ENCODE results near the gene ATP1B1. TPM values are rescaled to one million over a fixed set of nuclear protein-coding genes. Genes with fewer than 3 reads are reported as not detected.

Gene ATP1B1
- total and polyA plus RNA-seq, 9 donors = 35.8 to 130 (median 81.0) TPM

- intact Hi-C loops (cut with DNase I) = loop anchor here in 2 of 4 donors (10.0 kb wide), 2 partner anchors 384 to 496 kb away; partner anchors contain the start of gene SLC19A2 (in 1 of the 2)
- Histone ChIP-seq H3K4me3 (no peak overlapping the region), H3K27ac (no peak overlapping the region), H3K4me1 (ENCODE audit: insufficient read depth) (no peaks in the 10 kb centered on the region), H3K9me3 (no peaks in the 10 kb centered on the region), H3K27me3 (no peaks in the 10 kb centered on the region), H3K36me3 (no peaks in the 10 kb centered on the region)
- 80 to 85% (median 81%) methylated on average over 3 of the region's 3 CpGs for whole genome bisulfite sequencing, 3 donors
- TF ChIP-seq CTCF (IDR thresholded peaks at IDR 0.05) (no peak), POLR2A (IDR thresholded peaks at IDR 0.05) (no peak), EP300 (IDR thresholded peaks at IDR 0.05) (no peak)
- DNase-seq = no peak
Measured at GRCh38 chr1:169100651-169101088, 5.8 kb upstream of the ATP1B1 start.

DNA sequence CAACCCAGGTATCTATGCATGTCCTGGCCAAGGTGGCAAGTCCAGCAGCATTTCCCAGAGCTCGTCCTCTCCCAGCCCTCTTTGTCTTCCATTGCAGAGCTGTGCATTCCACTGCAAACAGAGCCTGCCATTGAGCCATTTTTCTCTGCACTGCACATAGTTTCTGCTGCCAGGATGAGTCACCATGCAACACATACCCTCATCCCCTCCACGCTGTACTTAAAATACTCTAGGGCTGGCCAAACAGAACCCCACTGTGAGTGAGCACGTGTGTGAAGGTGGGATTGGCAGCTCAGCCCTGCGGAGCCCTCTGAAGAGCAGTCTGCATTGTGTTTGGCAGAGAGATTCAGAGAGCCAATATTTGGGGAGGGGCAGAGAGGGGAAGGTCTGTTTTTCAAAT is 3.9 kb upstream of the ATP1B1 start:
- 14 to 26% (median 19%) methylated on average over 4 of the region's 4 CpGs for WGBS, 3 donors
- no peak for TF ChIP-seq CTCF (IDR thresholded peaks at IDR 0.05)
- no peak for TF ChIP-seq POLR2A (IDR thresholded peaks at IDR 0.05)
- no peak for TF ChIP-seq EP300 (IDR thresholded peaks at IDR 0.05)
- Histone ChIP-seq H3K4me1 (ENCODE audit: insufficient read depth) (no peaks in the 10 kb centered on the region), H3K27me3 (no peaks in the 10 kb centered on the region), H3K27ac (no peak overlapping the region), H3K4me3 (no peak overlapping the region), H3K36me3 (no peaks in the 10 kb centered on the region), H3K9me3 (no peaks in the 10 kb centered on the region)
- intact Hi-C loops (cut with DNase I) = loop anchor here in 2 of 4 donors (10.0 kb wide), 2 partner anchors 382 to 498 kb away; partner anchors contain the start of gene SLC19A2 (in 1 of the 2)
- DNase-seq = peak in 4 of 5 donors; percentile 20 to 28 (median 26)

DNA sequence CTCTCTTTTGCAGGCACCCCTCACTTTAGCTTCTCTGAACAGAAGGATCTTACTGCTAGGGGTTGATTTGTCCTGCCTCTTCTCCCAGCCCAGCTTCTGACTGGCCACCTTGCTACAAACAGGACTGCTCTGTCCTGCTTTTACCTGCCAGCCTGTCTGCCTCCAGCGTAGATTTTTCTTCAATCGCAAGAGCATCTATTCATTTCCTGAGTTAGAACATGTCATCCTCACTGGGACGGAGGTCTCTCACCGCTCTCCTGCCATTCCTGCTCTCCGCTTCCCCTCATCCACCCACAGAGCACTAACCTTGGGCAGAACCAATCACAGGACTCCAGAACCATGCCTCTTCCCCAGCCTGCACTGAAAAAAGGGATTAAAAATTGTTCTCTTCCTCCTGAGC is 3.5 kb upstream of the ATP1B1 start:
- intact Hi-C loops (cut with DNase I) = loop anchor here in 2 of 4 donors (10.0 kb wide), 2 partner anchors 382 to 498 kb away; partner anchors contain the start of gene SLC19A2 (in 1 of the 2)
- H3K4me3 ChIP-seq = no peak overlapping the region
- TF ChIP-seq POLR2A (IDR thresholded peaks at IDR 0.05) = no peak
- no peak for TF ChIP-seq EP300 (IDR thresholded peaks at IDR 0.05)
- TF ChIP-seq CTCF (IDR thresholded peaks at IDR 0.05) = no peak
- no peaks in the 10 kb centered on the region for H3K36me3 ChIP-seq
- no peaks in the 10 kb centered on the region for H3K27me3 ChIP-seq
- WGBS, 3 donors = 77 to 89% (median 82%) methylated on average over 5 of the region's 5 CpGs
- H3K4me1 ChIP-seq (ENCODE audit: insufficient read depth) = no peaks in the 10 kb centered on the region
- H3K9me3 ChIP-seq = no peaks in the 10 kb centered on the region
- H3K27ac ChIP-seq = no peak overlapping the region
- no peak for DNase-seq

DNA sequence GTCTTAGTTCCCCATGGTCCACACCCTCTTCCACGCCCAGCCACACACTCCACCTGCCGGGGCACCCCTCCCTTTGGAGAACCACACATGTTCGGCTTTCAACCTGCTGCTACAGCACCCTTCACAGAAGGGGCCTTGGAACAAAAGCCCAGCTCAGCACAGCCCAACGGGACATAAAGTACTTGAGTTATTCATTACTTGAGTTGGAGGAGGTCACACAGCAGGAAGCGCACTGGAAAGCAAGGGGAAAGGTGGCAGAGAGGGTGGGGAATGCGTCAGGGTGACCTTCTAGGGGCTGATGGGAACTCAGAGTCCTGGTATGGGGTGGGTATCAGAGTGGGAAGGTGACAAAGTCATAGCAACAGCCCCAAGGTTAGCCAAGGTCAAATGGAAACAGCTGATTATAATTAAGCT is 3.0 kb upstream of the ATP1B1 start:
- WGBS, 3 donors = 69 to 73% (median 71%) methylated on average over 6 of the region's 6 CpGs
- DNase-seq = no peak
- Histone ChIP-seq H3K27ac (no peak overlapping the region), H3K36me3 (no peaks in the 10 kb centered on the region), H3K9me3 (no peaks in the 10 kb centered on the region), H3K4me1 (ENCODE audit: insufficient read depth) (no peaks in the 10 kb centered on the region), H3K27me3 (no peaks in the 10 kb centered on the region), H3K4me3 (no peak overlapping the region)
- TF ChIP-seq POLR2A (IDR thresholded peaks at IDR 0.05) = no peak
- TF ChIP-seq CTCF (IDR thresholded peaks at IDR 0.05) = no peak
- TF ChIP-seq EP300 (IDR thresholded peaks at IDR 0.05) = no peak
- intact Hi-C loops (cut with DNase I) = loop anchor here in 2 of 4 donors (10.0 kb wide), 2 partner anchors 381 to 499 kb away; partner anchors contain the start of gene SLC19A2 (in 1 of the 2)
